PC-9 (cell line): ENCODE results near the gene HSPA4L. TPM values are rescaled to one million over a fixed set of nuclear protein-coding genes. Genes with fewer than 3 reads are reported as not detected.
A peak's percentile ranks its signal among the peaks of the same experiment; 100 is the strongest.

Source experiments
- BruUV-seq: library from RNA; stranded (reverse); fragments of 400-500 nt; replicated peaks from 2 replicates; lab custom pipeline; 2021; lab: Mats Ljungman, UMichigan
- CTCF ChIA-PET: fragments of 300-600 bp; sonication (Branson Sonifier 250); formaldehyde crosslinking; loops from one replicate; lab custom pipeline; 2022; ENCODE audit warnings: antibody characterized with exemption; lab: Charles Lee
- POLR2A ChIA-PET: fragments of 300-600 bp; sonication (Branson Sonifier 250); formaldehyde crosslinking; loops from one replicate; lab custom pipeline; 2022; ENCODE audit warnings: antibody characterized with exemption; ENCODE audit not compliant: unreplicated experiment; lab: Charles Lee
- DNase-seq, 2 experiments: peaks; one replicate each; pipeline versions ENCODE4 v3.0.0 to v3.0.0-alpha.2; 2015 to 2022; ENCODE audit warnings: mixed read lengths in 1 of 2
- H2AFZ ChIP-seq: fragments of 200-600 bp; sonication (generic); 2 replicates; pipeline ENCODE4 v1.8.1; 2017; ENCODE audit warnings: antibody characterized with exemption
- H3F3A ChIP-seq: fragments of 200-600 bp; sonication (generic); 2 replicates; pipeline ENCODE4 v1.8.1; 2017; ENCODE audit warnings: antibody characterized with exemption, mild to moderate bottlenecking, low read depth; ENCODE audit not compliant: insufficient read depth
- H3K27ac ChIP-seq: fragments of 200-600 bp; sonication (generic); 2 replicates; pipeline ENCODE4 v1.6.1; 2016; ENCODE audit warnings: mixed run types
- H3K27me3 ChIP-seq: fragments of 200-600 bp; sonication (generic); 2 replicates; pipeline ENCODE4 v1.6.1; 2016; ENCODE audit warnings: low read depth, mixed run types; ENCODE audit not compliant: insufficient read depth
- H3K36me3 ChIP-seq: fragments of 200-600 bp; sonication (generic); 2 replicates; pipeline ENCODE4 v1.6.1; 2016; ENCODE audit warnings: low read depth, mixed run types
- H3K4me1 ChIP-seq: fragments of 200-600 bp; sonication (generic); replicated peaks from 2 replicates; pipeline ENCODE4 v1.6.1; 2016; ENCODE audit warnings: mixed run types; ENCODE audit not compliant: insufficient read depth
- H3K4me2 ChIP-seq: fragments of 200-600 bp; sonication (generic); 2 replicates; pipeline ENCODE4 v1.6.1; 2017; ENCODE audit warnings: mixed run types
- H3K4me3 ChIP-seq: fragments of 200-600 bp; sonication (generic); 2 replicates; pipeline ENCODE4 v1.6.1; 2016; ENCODE audit warnings: mixed run types
- H3K79me2 ChIP-seq: fragments of 200-600 bp; sonication (generic); 2 replicates; pipeline ENCODE4 v1.6.1; 2017; ENCODE audit warnings: low read depth, mixed run types
- H3K9me2 ChIP-seq: fragments of 200-600 bp; sonication (generic); 2 replicates; pipeline ENCODE4 v1.8.1; 2017; ENCODE audit warnings: mild to moderate bottlenecking; ENCODE audit not compliant: insufficient read depth
- H3K9me3 ChIP-seq: fragments of 200-600 bp; sonication (generic); 2 replicates; pipeline ENCODE4 v1.8.1; 2016; ENCODE audit warnings: low read depth; ENCODE audit not compliant: insufficient read depth
- H4K20me1 ChIP-seq: fragments of 200-600 bp; sonication (generic); 2 replicates; pipeline ENCODE4 v1.8.1; 2017; ENCODE audit not compliant: insufficient read depth
- EZH2 ChIP-seq: fragments of 200-600 bp; sonication (generic); IDR thresholded peaks from 2 replicates; pipeline ENCODE4 v1.8.0; 2017; ENCODE audit warnings: antibody characterized with exemption, low read depth
- intact Hi-C: fragments of 100-400 bp; cut with micrococcal nuclease; formaldehyde crosslinking; loops from one replicate; pipeline ENCODE4 v1.10.0; 2022; ENCODE audit not compliant: unreplicated experiment
- total RNA-seq: library from RNA; stranded (reverse); gene quantifications from 2 replicates; pipeline ENCODE4 v1.2.3, GENCODE V29; 2021
- TF ChIP-seq, protein P1 (sequence below): fragments of 200-600 bp; sonication (generic); conservative IDR thresholded peaks from 2 replicates; pipeline ENCODE4 v1.6.1; 2017; ENCODE audit warnings: mixed run types, antibody characterized with exemption, mild to moderate bottlenecking, moderate library complexity

The HSPA4L gene
- total RNA-seq, 1 experiment from 2014 or later, result 5.1 TPM

DNA sequence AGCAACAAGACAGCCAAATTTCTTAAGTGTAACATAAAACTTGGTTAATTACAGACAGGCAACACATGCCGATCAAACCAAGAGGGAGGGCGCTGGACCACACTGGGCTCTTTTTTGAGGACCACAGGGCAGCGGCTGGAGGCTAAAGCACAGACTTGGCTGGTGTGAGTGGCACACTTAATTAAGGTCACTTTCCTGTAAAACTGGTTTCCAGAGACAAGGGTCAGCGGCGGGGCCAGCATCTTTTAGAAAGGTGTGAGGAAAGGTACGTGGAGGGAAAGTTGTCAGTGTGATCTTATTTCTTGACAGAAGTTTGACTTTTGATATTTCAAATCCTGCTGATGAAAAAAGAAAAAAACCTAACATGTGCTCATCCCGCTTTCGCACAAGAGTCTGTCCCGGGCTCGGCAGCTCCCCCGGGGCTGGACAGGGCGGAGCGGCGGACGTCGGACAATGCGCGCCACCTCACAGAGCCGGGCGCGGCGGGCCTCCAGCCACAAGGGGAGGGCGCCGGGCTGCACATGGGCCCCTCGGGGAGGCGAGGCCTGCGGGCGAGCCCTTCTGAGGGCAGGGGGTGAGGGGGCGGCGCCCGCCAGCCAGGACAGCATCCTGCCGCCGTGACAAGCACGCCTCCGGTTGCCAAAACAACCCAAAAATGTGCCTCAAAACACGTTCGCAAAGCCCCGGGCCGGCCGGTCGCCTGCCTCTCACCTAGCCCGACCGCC, 660 bp upstream of the HSPA4L start:
- Histone ChIP-seq H3K36me3 (no peaks in the 10 kb centered on the region), H3K79me2 (peaks cover 35% of the 10 kb centered on the region), H3K27ac (0 out of 2 replicates have a peak overlapping the region, but pooled peaks have one; percentile 25), H3F3A (peaks cover 7% of the 10 kb centered on the region; the same call in 1 of the 2 replicates), H2AFZ (peak overlapping the region; percentile 98), H3K4me3 (peak overlapping the region; percentile 84), H3K4me1 (peaks cover 32% of the 10 kb centered on the region), H3K4me2 (peak overlapping the region; percentile 85), H3K9me2 (no peaks in the 10 kb centered on the region), H4K20me1 (no peaks in the 10 kb centered on the region), H3K9me3 (no peaks in the 10 kb centered on the region), H3K27me3 (no peaks in the 10 kb centered on the region)
- DNase-seq, result peak; percentile 56
- ChIA-PET CTCF (interaction anchor here (0.6 kb wide), 1 partner anchor 101 kb away, joined by 3 read pairs; no protein-coding TSS in a partner anchor), POLR2A (interaction anchor here (0.6 kb wide), 1 partner anchor 712 kb away, joined by 4 read pairs; no protein-coding TSS in a partner anchor)
- no peak for TF ChIP-seq EZH2
- TF ChIP-seq, protein P1, sequence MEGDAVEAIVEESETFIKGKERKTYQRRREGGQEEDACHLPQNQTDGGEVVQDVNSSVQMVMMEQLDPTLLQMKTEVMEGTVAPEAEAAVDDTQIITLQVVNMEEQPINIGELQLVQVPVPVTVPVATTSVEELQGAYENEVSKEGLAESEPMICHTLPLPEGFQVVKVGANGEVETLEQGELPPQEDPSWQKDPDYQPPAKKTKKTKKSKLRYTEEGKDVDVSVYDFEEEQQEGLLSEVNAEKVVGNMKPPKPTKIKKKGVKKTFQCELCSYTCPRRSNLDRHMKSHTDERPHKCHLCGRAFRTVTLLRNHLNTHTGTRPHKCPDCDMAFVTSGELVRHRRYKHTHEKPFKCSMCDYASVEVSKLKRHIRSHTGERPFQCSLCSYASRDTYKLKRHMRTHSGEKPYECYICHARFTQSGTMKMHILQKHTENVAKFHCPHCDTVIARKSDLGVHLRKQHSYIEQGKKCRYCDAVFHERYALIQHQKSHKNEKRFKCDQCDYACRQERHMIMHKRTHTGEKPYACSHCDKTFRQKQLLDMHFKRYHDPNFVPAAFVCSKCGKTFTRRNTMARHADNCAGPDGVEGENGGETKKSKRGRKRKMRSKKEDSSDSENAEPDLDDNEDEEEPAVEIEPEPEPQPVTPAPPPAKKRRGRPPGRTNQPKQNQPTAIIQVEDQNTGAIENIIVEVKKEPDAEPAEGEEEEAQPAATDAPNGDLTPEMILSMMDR, result no peak
- TSS peak; percentile 21 for BruUV-seq
- intact Hi-C loops, result loop anchor here (1.0 to 5.0 kb wide), 4 partner anchors 99 to 281 kb away; partner anchors contain the start of genes ABHD18, INTU, LARP1B and MFSD8

DNA sequence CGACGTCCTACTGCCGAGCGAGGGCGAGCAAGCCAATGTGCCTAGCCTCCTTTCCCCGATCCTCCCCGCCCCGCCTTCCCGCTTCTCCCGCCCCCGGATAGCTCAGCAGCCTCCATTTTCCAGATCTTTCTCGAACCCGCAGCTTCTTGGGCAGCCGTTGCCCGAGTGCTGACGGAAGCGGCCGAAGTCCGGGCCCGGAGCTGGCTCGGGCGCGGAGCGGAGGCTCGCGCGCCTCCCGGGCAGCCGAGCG, 172 bp upstream of the HSPA4L start:
- H3K9me2 ChIP-seq, result no peaks in the 10 kb centered on the region
- BruUV-seq, result no TSS peak
- intact Hi-C loops, result loop anchor here (1.0 to 5.0 kb wide), 4 partner anchors 98 to 280 kb away; partner anchors contain the start of genes ABHD18, INTU, LARP1B and MFSD8
- 0 out of 2 replicates have a peak overlapping the region, but pooled peaks have one; percentile 25 for H3K27ac ChIP-seq
- peak overlapping the region; percentile 98 for H2AFZ ChIP-seq
- H3K4me3 ChIP-seq, result peak overlapping the region; percentile 84
- H3F3A ChIP-seq, result peaks cover 7% of the 10 kb centered on the region; the same call in 1 of the 2 replicates
- H3K27me3 ChIP-seq, result no peaks in the 10 kb centered on the region
- peaks cover 40% of the 10 kb centered on the region for H3K79me2 ChIP-seq
- ChIA-PET CTCF (interaction anchor here (0.6 kb wide), 1 partner anchor 100 kb away, joined by 3 read pairs; no protein-coding TSS in a partner anchor), POLR2A (interaction anchor here (0.7 kb wide), 1 partner anchor 135 kb away, joined by 29 read pairs; no protein-coding TSS in a partner anchor)
- peak; percentile 80 to 81 for DNase-seq
- TF ChIP-seq, protein P1, result no peak; the same call in 1 of the 2 replicates
- no peak for TF ChIP-seq EZH2
- no peaks in the 10 kb centered on the region for H3K9me3 ChIP-seq
- H3K36me3 ChIP-seq, result no peaks in the 10 kb centered on the region
- peaks cover 28% of the 10 kb centered on the region for H3K4me1 ChIP-seq
- no peaks in the 10 kb centered on the region for H4K20me1 ChIP-seq
- H3K4me2 ChIP-seq, result peak overlapping the region; percentile 85

DNA sequence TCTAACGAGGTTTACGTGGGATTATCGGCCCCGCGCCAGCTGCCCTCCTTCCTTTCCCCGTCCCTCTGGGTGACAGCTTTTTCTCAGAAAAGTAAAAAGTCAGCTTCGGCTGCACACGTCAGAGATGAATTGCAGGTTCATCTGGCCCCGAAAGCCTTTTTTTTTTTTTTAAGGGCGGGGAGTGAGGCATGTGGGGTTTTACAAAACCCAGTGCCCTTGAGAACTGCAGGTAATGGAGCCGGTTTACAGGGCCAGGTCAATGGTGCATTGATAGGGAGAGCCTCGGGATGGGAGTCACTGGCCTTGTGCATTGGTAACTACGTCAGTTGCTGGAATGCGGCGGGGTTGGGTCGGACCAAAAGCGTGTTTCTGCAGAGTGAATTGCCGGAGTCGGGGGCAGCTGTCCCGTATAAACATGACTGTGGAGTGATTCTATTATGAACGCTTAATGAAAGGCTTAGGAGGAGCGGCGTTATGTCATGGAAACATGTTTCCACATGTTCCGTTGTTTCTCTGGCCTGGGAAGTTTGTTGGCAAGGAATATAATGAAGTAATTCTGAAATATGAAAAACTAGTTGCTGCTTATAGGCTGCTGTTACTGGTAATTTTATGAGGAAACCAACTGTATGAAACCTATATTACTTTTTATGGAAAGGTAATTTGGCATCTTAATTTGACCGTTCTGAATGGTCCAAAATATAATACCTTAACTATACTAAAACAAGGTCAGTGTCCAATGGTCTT, 1.1 kb downstream of the HSPA4L start:
- Histone ChIP-seq H3K9me2 (no peaks in the 10 kb centered on the region), H3K79me2 (peaks cover 47% of the 10 kb centered on the region), H3K4me1 (peaks cover 25% of the 10 kb centered on the region), H3K4me2 (peak overlapping the region; percentile 85), H3K4me3 (peak overlapping the region; percentile 84), H3K9me3 (no peaks in the 10 kb centered on the region), H3K27ac (peak overlapping the region; percentile 25), H4K20me1 (no peaks in the 10 kb centered on the region), H3F3A (peaks cover 7% of the 10 kb centered on the region; the same call in 1 of the 2 replicates), H3K27me3 (no peaks in the 10 kb centered on the region), H3K36me3 (no peaks in the 10 kb centered on the region), H2AFZ (peak overlapping the region; percentile 98)
- TF ChIP-seq, protein P1, result no peak
- no peak for TF ChIP-seq EZH2
- intact Hi-C loops, result loop anchor here (5.0 kb wide), 2 partner anchors 151 to 279 kb away; partner anchors contain the start of genes INTU and LARP1B
- peak; percentile 26 to 82 for DNase-seq
- ChIA-PET POLR2A (interaction anchor here (0.6 kb wide), 1 partner anchor 105 kb away, joined by 3 read pairs; no protein-coding TSS in a partner anchor), CTCF (no interaction called here)
- no TSS peak for BruUV-seq
